ENCODE data around the gene CYB5R2. TPM values are rescaled to one million over a fixed set of nuclear protein-coding genes. Genes with fewer than 3 reads are reported as not detected.

The CYB5R2 gene
- total RNA-seq (10 to 100 TPM in 2 of 5 donors, 1 to 10 TPM in 2, not detected in 1; 4.1 to 18.3 (median 11.0) TPM), polyA plus RNA-seq (10 to 100 TPM; 10.1 to 15.6 (median 10.3) TPM)
- long read RNA-seq, donor 1, partial matches to known transcripts, result 0 of 1 reads
- long read RNA-seq, donor 1, other reads (novel, unspliced or antisense), result 0 of 1 reads
- long read RNA-seq, donor 2, partial matches to known transcripts, result 0 of 1 reads
- long read RNA-seq, donor 2, other reads (novel, unspliced or antisense), result 0 of 1 reads
- long read RNA-seq, donor 3, partial matches to known transcripts, result 0 of 1 reads
- long read RNA-seq, donor 3, other reads (novel, unspliced or antisense), result 0 of 1 reads
- long read RNA-seq, donor 4, result 0 reads
- long read RNA-seq, donor 5, partial matches to known transcripts, result 0 of 1 reads
- long read RNA-seq, donor 5, other reads (novel, unspliced or antisense), result 0 of 1 reads
- long read RNA-seq, donor 6, partial matches to known transcripts, result 11 of 16 reads
- long read RNA-seq, donor 6, other reads (novel, unspliced or antisense), result 0 of 16 reads
- long read RNA-seq, donor 7, partial matches to known transcripts, result 0 of 1 reads
- long read RNA-seq, donor 7, other reads (novel, unspliced or antisense), result 0 of 1 reads
- long read RNA-seq, donor 8, partial matches to known transcripts, result 6 of 7 reads
- long read RNA-seq, donor 8, other reads (novel, unspliced or antisense), result 0 of 7 reads
- long read RNA-seq, donor 9, result 0 reads
- long read RNA-seq, donor 10, result 0 reads

DNA sequence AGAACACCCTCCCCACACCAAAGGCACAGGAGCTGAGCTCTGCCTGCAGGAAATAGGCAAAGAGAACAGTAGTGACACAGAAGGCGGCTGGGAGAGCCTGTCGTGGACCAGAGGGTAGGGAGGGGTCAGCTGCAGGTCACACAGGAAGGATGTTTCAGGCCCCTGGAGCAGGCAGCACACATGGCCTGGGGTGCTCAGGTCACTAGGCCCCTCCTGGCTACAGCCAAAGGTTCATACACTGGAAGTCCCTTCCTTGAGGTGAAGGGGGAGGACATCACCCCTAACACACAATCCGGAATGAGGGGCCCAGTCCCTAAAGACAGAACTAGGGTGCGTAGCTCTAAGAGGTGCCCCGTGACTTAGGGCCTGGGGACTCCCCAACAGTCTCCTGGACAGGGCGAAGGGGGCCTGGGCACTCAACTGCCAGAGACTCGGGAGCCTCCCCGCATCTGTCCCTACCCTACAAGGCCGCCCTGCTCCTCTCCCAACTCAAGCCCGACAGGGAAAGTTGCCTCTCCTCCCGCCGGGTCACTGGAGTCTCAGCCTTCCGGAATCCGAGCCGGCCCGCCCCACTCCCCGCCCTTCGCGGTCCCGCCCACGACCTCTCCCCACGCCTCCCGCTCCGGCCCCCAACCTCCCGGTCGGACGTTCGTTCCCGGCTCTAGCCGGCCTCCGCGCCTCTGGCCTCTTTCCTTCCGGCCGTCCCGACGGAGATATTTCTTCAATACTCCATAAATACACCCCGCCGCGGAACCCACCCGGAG, at the start of gene CYB5R2:
Gene CYB5R2, minus strand, starts transcription at position 541 of the 764 bp plus-strand sequence. CDS start 675 bp downstream, outside the sequence.
- Histone ChIP-seq H3K4me1 (peaks cover 25 to 37% (median 29%) of the 10 kb centered on the region in 4 donors), H3K9me3 (no peaks in the 10 kb centered on the region), H3K27me3 (peaks cover 0 to 25% (median 0%) of the 10 kb centered on the region in 3 donors), H3K4me3 (peak within 1 kb of the TSS; percentile 46 to 78 (median 56)), H3K36me3 (peaks cover 0 to 5% (median under 1%) of the 10 kb centered on the region in 4 donors), H3K27ac (peak within 1 kb of the TSS; percentile 71 to 82 (median 76))
- DNase-seq, result peak; percentile 80 to 90
- TF ChIP-seq, protein P1, sequence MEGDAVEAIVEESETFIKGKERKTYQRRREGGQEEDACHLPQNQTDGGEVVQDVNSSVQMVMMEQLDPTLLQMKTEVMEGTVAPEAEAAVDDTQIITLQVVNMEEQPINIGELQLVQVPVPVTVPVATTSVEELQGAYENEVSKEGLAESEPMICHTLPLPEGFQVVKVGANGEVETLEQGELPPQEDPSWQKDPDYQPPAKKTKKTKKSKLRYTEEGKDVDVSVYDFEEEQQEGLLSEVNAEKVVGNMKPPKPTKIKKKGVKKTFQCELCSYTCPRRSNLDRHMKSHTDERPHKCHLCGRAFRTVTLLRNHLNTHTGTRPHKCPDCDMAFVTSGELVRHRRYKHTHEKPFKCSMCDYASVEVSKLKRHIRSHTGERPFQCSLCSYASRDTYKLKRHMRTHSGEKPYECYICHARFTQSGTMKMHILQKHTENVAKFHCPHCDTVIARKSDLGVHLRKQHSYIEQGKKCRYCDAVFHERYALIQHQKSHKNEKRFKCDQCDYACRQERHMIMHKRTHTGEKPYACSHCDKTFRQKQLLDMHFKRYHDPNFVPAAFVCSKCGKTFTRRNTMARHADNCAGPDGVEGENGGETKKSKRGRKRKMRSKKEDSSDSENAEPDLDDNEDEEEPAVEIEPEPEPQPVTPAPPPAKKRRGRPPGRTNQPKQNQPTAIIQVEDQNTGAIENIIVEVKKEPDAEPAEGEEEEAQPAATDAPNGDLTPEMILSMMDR (IDR thresholded peaks at IDR 0.05), result no peak
- TF ChIP-seq POLR2AphosphoS5 (IDR thresholded peaks at IDR 0.05), result peak in 2 of 3 donors; percentile 11 to 20
- intact Hi-C loops (cut with DNase I; ENCODE audit: low total_unique reads), result no loop called here
- WGBS, 5 donors, result 6 to 14% (median 8%) methylated on average over 18 to 40 of the region's 40 CpGs

DNA sequence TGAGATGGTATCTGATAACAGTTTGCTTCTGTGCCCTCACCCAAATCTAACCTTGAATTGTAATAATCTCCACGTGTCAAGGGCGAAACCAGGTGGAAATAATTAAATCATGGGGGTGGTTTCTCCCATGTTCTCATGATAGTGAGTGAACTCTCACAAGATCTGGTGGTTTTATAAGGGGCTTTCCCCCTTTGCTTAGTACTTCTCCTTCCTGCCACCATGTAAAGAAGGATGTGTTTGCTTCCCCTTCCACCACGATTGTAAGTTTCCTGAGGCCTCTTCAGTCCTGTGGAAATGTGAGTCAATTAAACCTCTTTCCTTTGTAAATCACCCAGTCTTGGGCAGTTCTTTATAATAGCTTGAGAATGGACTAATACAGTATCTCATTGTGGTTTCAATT, 41.5 kb upstream of the CYB5R2 start:
- Histone ChIP-seq H3K4me3 (no peak overlapping the region), H3K27me3 (no peaks in the 10 kb centered on the region), H3K36me3 (no peaks in the 10 kb centered on the region), H3K4me1 (no peaks in the 10 kb centered on the region), H3K27ac (no peak overlapping the region), H3K9me3 (no peaks in the 10 kb centered on the region)
- TF ChIP-seq, protein P1 (IDR thresholded peaks at IDR 0.05), result no peak
- TF ChIP-seq POLR2A (IDR thresholded peaks at IDR 0.05) (no peak), EP300 (IDR thresholded peaks at IDR 0.05) (no peak), POLR2AphosphoS5 (IDR thresholded peaks at IDR 0.05) (no peak)
- intact Hi-C loops (cut with DNase I; ENCODE audit: low total_unique reads), result no loop called here
- WGBS, 5 donors, result 43 to 67% (median 59%) methylated on average over 3 of the region's 3 CpGs
- no peak for DNase-seq

DNA sequence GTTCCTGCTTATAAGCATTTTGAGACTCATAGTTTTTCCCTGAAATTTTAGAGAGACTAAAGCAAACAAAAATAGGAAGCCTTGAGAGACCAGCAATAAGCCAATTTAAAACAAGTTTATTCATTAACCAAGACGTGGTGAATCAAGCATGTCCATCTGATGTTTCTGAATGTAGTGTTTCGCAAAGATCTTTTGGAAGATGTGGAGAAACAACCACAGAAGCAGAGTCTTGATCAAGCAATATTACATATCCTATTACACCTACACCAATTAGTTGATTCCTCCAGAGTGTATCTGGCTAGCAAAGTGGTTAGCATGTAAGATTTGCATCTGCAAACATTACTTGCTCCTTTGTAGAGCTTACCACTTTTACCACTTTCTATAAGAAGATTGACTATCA, 33.1 kb upstream of the CYB5R2 start, which contains the start of gene OVCH2:
Gene OVCH2, minus strand, starts transcription at position 101 of the 400 bp plus-strand sequence. Its CDS starts 83 bp downstream, at position 18.
- Histone ChIP-seq H3K9me3 (no peaks in the 10 kb centered on the region), H3K27me3 (no peaks in the 10 kb centered on the region), H3K4me1 (no peaks in the 10 kb centered on the region), H3K4me3 (no peak within 1 kb of the TSS), H3K36me3 (no peaks in the 10 kb centered on the region), H3K27ac (no peak within 1 kb of the TSS)
- DNase-seq, result no peak
- WGBS, 5 donors, result 63 to 74% (median 73%) methylated on average over 2 of the region's 2 CpGs
- TF ChIP-seq EP300 (IDR thresholded peaks at IDR 0.05) (no peak), POLR2AphosphoS5 (IDR thresholded peaks at IDR 0.05) (no peak), POLR2A (IDR thresholded peaks at IDR 0.05) (no peak)
- TF ChIP-seq, protein P1 (IDR thresholded peaks at IDR 0.05), result no peak
- intact Hi-C loops (cut with DNase I; ENCODE audit: low total_unique reads), result no loop called here

DNA sequence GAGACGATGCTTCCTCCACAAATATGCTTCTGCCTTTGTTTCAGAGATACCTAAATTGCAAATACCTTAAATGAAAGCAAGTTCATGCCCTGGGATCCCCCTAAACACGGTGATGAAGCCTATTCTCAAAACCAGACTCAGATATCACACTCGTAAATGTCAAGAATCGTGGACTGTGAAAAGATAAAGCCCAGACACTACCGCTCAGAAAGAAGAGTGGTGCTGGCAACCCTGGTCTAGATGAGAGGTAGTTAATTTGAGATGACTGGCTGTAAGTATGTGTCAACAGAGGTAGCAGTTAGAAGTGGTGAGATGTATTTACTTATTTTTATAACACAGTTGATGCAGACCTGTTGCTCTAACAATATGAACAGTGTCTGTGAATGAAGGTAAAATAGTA, 30.4 kb upstream of the CYB5R2 start:
- DNase-seq, result no peak
- no peak overlapping the region for H3K27ac ChIP-seq
- H3K9me3 ChIP-seq, result no peaks in the 10 kb centered on the region
- 62 to 77% (median 71%) methylated on average over 5 of the region's 5 CpGs for WGBS, 5 donors
- no peak for TF ChIP-seq POLR2AphosphoS5 (IDR thresholded peaks at IDR 0.05)
- no peaks in the 10 kb centered on the region for H3K27me3 ChIP-seq
- intact Hi-C loops (cut with DNase I; ENCODE audit: low total_unique reads), result no loop called here
- no peaks in the 10 kb centered on the region for H3K36me3 ChIP-seq
- no peak overlapping the region for H3K4me3 ChIP-seq
- no peaks in the 10 kb centered on the region for H3K4me1 ChIP-seq

All from stomach (tissue), 19 donors.